Endothelial cell of umbilical vein (primary cell): ENCODE data around the gene APOM. TPM values are rescaled to one million over a fixed set of nuclear protein-coding genes. Genes with fewer than 3 reads are reported as not detected.

Experiments
- BruUV-seq: library from RNA; stranded (reverse); fragments of 400-500 nt; replicated peaks from 2 replicates; lab custom pipeline; 2021; lab: Mats Ljungman, UMichigan
- CTCF ChIA-PET: fragments of 300-600, 350-600 bp; sonication (Branson Sonifier 250); formaldehyde crosslinking; loops from one replicate; lab custom pipeline; 2021; ENCODE audit warnings: antibody characterized with exemption, inconsistent platforms; lab: Charles Lee
- POLR2A ChIA-PET: fragments of 300-600, 350-600 bp; sonication (Branson Sonifier 250); formaldehyde crosslinking; loops from one replicate; lab custom pipeline; 2021; ENCODE audit warnings: antibody characterized with exemption, inconsistent platforms; lab: Charles Lee
- DNase-seq: peaks from one replicate; pipeline ENCODE4 v3.0.0-alpha.2; 2011; ENCODE audit warnings: low read depth, low spot score
- FAIRE-seq: peaks from 2 replicates; lab custom pipeline; 2011; peaks lifted over from hg19 to GRCh38; lab: Jason Lieb, UNC
- H2AFZ ChIP-seq: 2 replicates; pipeline ENCODE4 v1.6.0; 2012; ENCODE audit warnings: low read depth, low read length, control low read depth, inconsistent platforms
- H3K27ac ChIP-seq: 2 replicates; pipeline ENCODE4 v1.5.1; 2011; ENCODE audit warnings: low read depth, mild to moderate bottlenecking, control low read depth, low read length, moderate library complexity; ENCODE audit not compliant: insufficient read depth
- H3K27me3 ChIP-seq, 2 experiments: 2 replicates each; pipeline versions ENCODE4 v1.6.0 to v1.6.1; 2011; ENCODE audit warnings: low read length in 2 of 2, mixed read lengths in 1 of 2; ENCODE audit not compliant: control insufficient read depth in 2 of 2, insufficient read depth in 2 of 2
- H3K36me3 ChIP-seq, 2 experiments: 2 replicates in 1 of 2; 3 replicates in 1 of 2; pipeline ENCODE4 v1.5.1; 2011; ENCODE audit warnings: low read length in 2 of 2, mild to moderate bottlenecking in 1 of 2, moderate library complexity in 1 of 2; ENCODE audit not compliant: control insufficient read depth in 2 of 2, insufficient read depth in 2 of 2; ENCODE audit errors: extremely low read depth in 1 of 2
- H3K4me1 ChIP-seq: 3 replicates; pipeline ENCODE4 v1.5.1; 2011; ENCODE audit warnings: mild to moderate bottlenecking, low read length; ENCODE audit not compliant: control insufficient read depth, insufficient read depth; ENCODE audit errors: extremely low read depth
- H3K4me2 ChIP-seq: 2 replicates; pipeline ENCODE4 v1.6.1; 2011; ENCODE audit warnings: low read length, control low read depth, mixed read lengths; ENCODE audit not compliant: insufficient read depth
- H3K4me3 ChIP-seq, 3 experiments: fragments of 200-600 bp in 1 of 3; sonication (generic), shearing (Covaris generic) in 1 of 3; replicated peaks in 1 of 3; 2 replicates each; pipeline ENCODE4 v1.5.1; 2011 to 2016; ENCODE audit warnings: control low read depth in 3 of 3, low read length in 3 of 3, mild to moderate bottlenecking in 2 of 3, inconsistent platforms in 1 of 3, low read depth in 1 of 3, moderate library complexity in 1 of 3; ENCODE audit not compliant: insufficient read depth in 1 of 3
- H3K79me2 ChIP-seq: 2 replicates; pipeline ENCODE4 v1.6.0; 2012; ENCODE audit warnings: low read length, inconsistent platforms; ENCODE audit not compliant: control insufficient read depth, insufficient read depth
- H3K9ac ChIP-seq: replicated peaks from 2 replicates; pipeline ENCODE3; 2011; ENCODE audit warnings: low read length, control low read depth; ENCODE audit not compliant: insufficient read depth; ENCODE audit errors: extremely low read depth
- H3K9me1 ChIP-seq: replicated peaks from 3 replicates; pipeline ENCODE4 v1.6.0; 2011; ENCODE audit warnings: mild to moderate bottlenecking, low read length; ENCODE audit not compliant: control insufficient read depth, insufficient read depth; ENCODE audit errors: extremely low read depth
- H3K9me3 ChIP-seq: replicated peaks from 2 replicates; pipeline ENCODE4 v1.5.1; 2012; ENCODE audit warnings: low read length, inconsistent platforms; ENCODE audit not compliant: control insufficient read depth, insufficient read depth
- H4K20me1 ChIP-seq: replicated peaks from 2 replicates; pipeline ENCODE3; 2011; ENCODE audit warnings: mild to moderate bottlenecking, low read length; ENCODE audit not compliant: control insufficient read depth, insufficient read depth; ENCODE audit errors: extremely low read depth
- CTCF ChIP-seq, 2 donors: IDR thresholded peaks; 1 replicate in 1 of 2; 2 replicates in 1 of 2; pipeline ENCODE4 v1.5.1; 2011; ENCODE audit warnings: low read length in 2 of 2, mild to moderate bottlenecking in 2 of 2, moderate library complexity in 2 of 2, control low read depth in 1 of 2, inconsistent platforms in 1 of 2, low read depth in 1 of 2; ENCODE audit not compliant: insufficient read depth in 1 of 2; ENCODE audit errors: extremely low read depth in 1 of 2
- EZH2 ChIP-seq: IDR thresholded peaks from 2 replicates; pipeline ENCODE4 v1.6.1; 2012; ENCODE audit warnings: borderline replicate concordance, low read depth, mild to moderate bottlenecking, moderate library complexity, low read length, inconsistent platforms; ENCODE audit not compliant: severe bottlenecking
- FOS ChIP-seq: IDR thresholded peaks from 2 replicates; pipeline ENCODE4 v1.6.1; 2011; ENCODE audit warnings: mild to moderate bottlenecking, low read length, moderate library complexity, borderline replicate concordance; ENCODE audit not compliant: insufficient read depth
- GATA2 ChIP-seq: IDR thresholded peaks from 2 replicates; pipeline ENCODE4 v1.7.0; 2011; ENCODE audit warnings: low read depth, mild to moderate bottlenecking, moderate library complexity, mixed read lengths, low read length; ENCODE audit not compliant: insufficient read length, insufficient read depth
- JUN ChIP-seq: IDR thresholded peaks from 2 replicates; pipeline ENCODE4 v1.6.1; 2011; ENCODE audit warnings: borderline replicate concordance, low read depth; ENCODE audit not compliant: insufficient read length, insufficient read depth
- MAX ChIP-seq: IDR thresholded peaks from 2 replicates; pipeline ENCODE4 v1.6.1; 2011; ENCODE audit not compliant: insufficient read depth, insufficient read length
- MYC ChIP-seq: IDR thresholded peaks from one replicate; pipeline ENCODE4 v1.6.1; 2011; ENCODE audit warnings: mild to moderate bottlenecking, low read depth, low read length
- POLR2A ChIP-seq: IDR thresholded peaks from 2 replicates; pipeline ENCODE4 v1.6.1; 2012; ENCODE audit warnings: low read depth, mild to moderate bottlenecking, control low read depth, low read length
- POLR2AphosphoS5 ChIP-seq: IDR thresholded peaks from 2 replicates; pipeline ENCODE4 v1.6.1; 2012; ENCODE audit warnings: low read depth, mild to moderate bottlenecking, control low read depth, low read length, moderate library complexity; ENCODE audit not compliant: insufficient read depth
- dilution Hi-C: fragments of 300-500 bp; cut with MboI; formaldehyde crosslinking; loops from one replicate; pipeline ENCODE4 v1.15.0; 2019; ENCODE audit warnings: low sequenced_read_pairs; ENCODE audit not compliant: extremely low pct_ligation_motif_present
- intact Hi-C: fragments of 100-400 bp; cut with micrococcal nuclease; formaldehyde crosslinking; loops from one replicate; pipeline ENCODE4 v1.10.0; 2022
- polyA plus RNA-seq, 4 experiments: library from polyadenylated mRNA; depleted of rRNA in 3 of 4; stranded (reverse) in 3 of 4; unstranded in 1 of 4; fragments of >200 nt; gene quantifications; 2 replicates each; pipeline versions ENCODE4 v1.2.1 to v1.2.3, GENCODE V29; 2011 to 2012; ENCODE audit warnings: missing spikeins in 1 of 4
- total RNA-seq: library from RNA; stranded (reverse); gene quantifications from 2 replicates; pipeline ENCODE4 v1.2.3, GENCODE V29; 2021

Gene APOM
- total and polyA plus RNA-seq, 2 donors (not counting 3 experiments of a cell fraction or from before 2014, with no cell fraction given): 2.5 TPM; not detected in 1

GRCh38 chr6:31607317-31607716 lies 48.4 kb upstream of the APOM start:
- no peaks in the 10 kb centered on the region for H3K9me1 ChIP-seq
- no peak overlapping the region for H3K9ac ChIP-seq
- H3K4me1 ChIP-seq: no peaks in the 10 kb centered on the region
- no peak overlapping the region for H3K4me2 ChIP-seq
- dilution Hi-C loops: no loop called here
- no TSS peak for BruUV-seq
- H3K79me2 ChIP-seq: no peaks in the 10 kb centered on the region
- H3K9me3 ChIP-seq: no peaks in the 10 kb centered on the region
- H3K27me3 ChIP-seq: no peaks in the 10 kb centered on the region
- FAIRE-seq: no peak
- no peaks in the 10 kb centered on the region for H3K36me3 ChIP-seq
- DNase-seq: no peak
- H2AFZ ChIP-seq: no peak overlapping the region
- H3K27ac ChIP-seq: no peak overlapping the region
- H4K20me1 ChIP-seq: no peaks in the 10 kb centered on the region
- intact Hi-C loops: no loop called here
- TF ChIP-seq EZH2 (no peak), GATA2 (no peak), FOS (no peak), CTCF (IDR thresholded peaks at IDR 0.05; ENCODE audit: extremely low read depth in 1 of 2, insufficient read depth in 1 of 2, low read depth in 1 of 2, low read length in 2 of 2) (no peak), POLR2AphosphoS5 (no peak), POLR2A (no peak), JUN (no peak), MAX (no peak), MYC (no peak)
- CTCF ChIA-PET: interaction anchor here (1.6 to 2.4 kb wide), 3 partner anchors 9 to 56 kb away, joined by 5 to 10 read pairs (median 9); no protein-coding TSS in a partner anchor
- no peak overlapping the region for H3K4me3 ChIP-seq
- POLR2A ChIA-PET: interaction anchor here (0.7 kb wide), 1 partner anchor 112 kb away, joined by 3 read pairs; no protein-coding TSS in a partner anchor
